ENCODE results near the gene DOCK11. TPM values are rescaled to one million over a fixed set of nuclear protein-coding genes. Genes with fewer than 3 reads are reported as not detected.

Gene DOCK11
- polyA plus RNA-seq, 3 donors, result 20.8 to 39.7 (median 34.8) TPM

- peaks cover 59 to 69% of the 10 kb centered on the region in 2 donors for H3K36me3 Mint-ChIP-seq
Measured at GRCh38 chrX:118614150-118614549, 118.5 kb downstream of the DOCK11 start.

GRCh38 chrX:118615141-118615540 is 119.5 kb downstream of the DOCK11 start:
- peak overlapping the region in 1 of 2 donors; percentile 13 for H3K27ac ChIP-seq (ENCODE audit: low read depth in 1 of 2, low read length in 2 of 2)
- H3K79me2 ChIP-seq (ENCODE audit: insufficient read depth, low read length), result no peaks in the 10 kb centered on the region
- peaks cover 32% of the 10 kb centered on the region for H4K20me1 ChIP-seq (ENCODE audit: insufficient read depth, low read length)
- no peak overlapping the region for H3K4me2 ChIP-seq (replicated peaks; ENCODE audit: extremely low read depth, low read length, poor library complexity, severe bottlenecking)
- H3K4me1 ChIP-seq (ENCODE audit: control insufficient read depth in 1 of 2, insufficient read depth in 2 of 2, low read length in 2 of 2), result no peaks in the 10 kb centered on the region
- Mint-ChIP-seq H3K27ac (no peak overlapping the region), H3K27me3 (ENCODE audit: low read depth in 3 of 3) (peaks cover 0 to 3% (median 0%) of the 10 kb centered on the region in 3 donors), H3K4me3 (no peak overlapping the region), H3K36me3 (peaks cover 55 to 63% of the 10 kb centered on the region in 2 donors), H3K4me1 (peaks cover 10% of the 10 kb centered on the region), H3K9me3 (no peaks in the 10 kb centered on the region)
- no CpG with 5 or more reads among the region's 3 CpGs for WGBS (ENCODE audit: insufficient coverage)
- no peak overlapping the region for H3K4me3 ChIP-seq (replicated peaks in 1 of 3; ENCODE audit: low read depth in 2 of 3, low read length in 3 of 3)
- TF ChIP-seq CTCF (IDR thresholded peaks at IDR 0.05), result no peak
- peaks cover 61 to 78% of the 10 kb centered on the region in 2 donors for H3K36me3 ChIP-seq (replicated peaks in 1 of 2; ENCODE audit: control insufficient read depth in 1 of 2, insufficient read depth in 2 of 2, low read length in 2 of 2)
- no peak overlapping the region for H3K9ac ChIP-seq (ENCODE audit: insufficient read depth, low read length, poor library complexity, severe bottlenecking)
- DNase-seq, result no peak
- no peaks in the 10 kb centered on the region for H3K27me3 ChIP-seq (ENCODE audit: control insufficient read depth in 2 of 2, insufficient read depth in 2 of 2, low read length in 2 of 2)
- H2AFZ ChIP-seq (ENCODE audit: insufficient read depth, low read depth, low read length, poor library complexity, severe bottlenecking), result no peak overlapping the region
- no peaks in the 10 kb centered on the region for H3K9me3 ChIP-seq (replicated peaks in 1 of 2; ENCODE audit: control insufficient read depth in 1 of 2, insufficient read depth in 1 of 2, low read length in 2 of 2)
- intact Hi-C loops (cut with micrococcal nuclease), result no loop called here

More at GRCh38 chrX:118614150-118614549, 118.5 kb downstream of the DOCK11 start:
- intact Hi-C loops (cut with micrococcal nuclease), result no loop called here
- TF ChIP-seq CTCF (IDR thresholded peaks at IDR 0.05), result no peak
- H2AFZ ChIP-seq (ENCODE audit: insufficient read depth, low read depth, low read length, poor library complexity, severe bottlenecking), result no peak overlapping the region
- peak; percentile 14 to 21 (median 15) for DNase-seq
- Mint-ChIP-seq H3K4me1 (peaks cover 10% of the 10 kb centered on the region), H3K27ac (peak overlapping the region in 3 of 7 donors; percentile 54 to 64 (median 55)), H3K9me3 (no peaks in the 10 kb centered on the region), H3K4me3 (no peak overlapping the region), H3K27me3 (ENCODE audit: low read depth in 3 of 3) (peaks cover 0 to 3% (median 0%) of the 10 kb centered on the region in 3 donors)
- H3K27me3 ChIP-seq (ENCODE audit: control insufficient read depth in 2 of 2, insufficient read depth in 2 of 2, low read length in 2 of 2), result no peaks in the 10 kb centered on the region
- H3K36me3 ChIP-seq (replicated peaks in 1 of 2; ENCODE audit: control insufficient read depth in 1 of 2, insufficient read depth in 2 of 2, low read length in 2 of 2), result peaks cover 66 to 82% of the 10 kb centered on the region in 2 donors
- no peaks in the 10 kb centered on the region for H3K4me1 ChIP-seq (ENCODE audit: control insufficient read depth in 1 of 2, insufficient read depth in 2 of 2, low read length in 2 of 2)
- no peak overlapping the region for H3K9ac ChIP-seq (ENCODE audit: insufficient read depth, low read length, poor library complexity, severe bottlenecking)
- no peaks in the 10 kb centered on the region for H3K9me3 ChIP-seq (replicated peaks in 1 of 2; ENCODE audit: control insufficient read depth in 1 of 2, insufficient read depth in 1 of 2, low read length in 2 of 2)
- H3K27ac ChIP-seq (ENCODE audit: low read depth in 1 of 2, low read length in 2 of 2), result peak overlapping the region in 1 of 2 donors; percentile 29
- no CpG with 5 or more reads among the region's 1 CpG for WGBS (ENCODE audit: insufficient coverage)
- H4K20me1 ChIP-seq (ENCODE audit: insufficient read depth, low read length), result peaks cover 32% of the 10 kb centered on the region
- H3K4me3 ChIP-seq (replicated peaks in 1 of 3; ENCODE audit: low read depth in 2 of 3, low read length in 3 of 3), result no peak overlapping the region
- no peaks in the 10 kb centered on the region for H3K79me2 ChIP-seq (ENCODE audit: insufficient read depth, low read length)
- H3K4me2 ChIP-seq (replicated peaks; ENCODE audit: extremely low read depth, low read length, poor library complexity, severe bottlenecking), result no peak overlapping the region

Data from CD14-positive monocyte (primary cell).